ENCODE data around the gene ARL3.
A peak's percentile ranks its signal among the peaks of the same experiment; 100 is the strongest.
"Not testable (repeated sequence)": the region's sequence is repeated elsewhere in the genome, so short reads cannot be mapped to it uniquely, and the experiment has no call there.

ARL3 gene

GRCh38 chr10:102670065-102670670, 44.0 kb downstream of the ARL3 start:
- no peak; the same call in 1 of the 2 replicates for TF ChIP-seq CTCF (IDR thresholded peaks at IDR 0.05; ENCODE audit: low read depth, low read length)
- Histone ChIP-seq H3K4me3 (ENCODE audit: low read depth, low read length) (no peak overlapping the region), H3K4me1 (peaks cover 39% of the 10 kb centered on the region), H3K36me3 (no peaks in the 10 kb centered on the region), H3K9me3 (no peaks in the 10 kb centered on the region), H3K27me3 (no peaks in the 10 kb centered on the region)
- no peak for DNase-seq

GRCh38 chr10:102669206-102670064, 44.8 kb downstream of the ARL3 start:
- peak; percentile 51 for DNase-seq
- Histone ChIP-seq H3K36me3 (no peaks in the 10 kb centered on the region), H3K4me1 (peaks cover 35% of the 10 kb centered on the region), H3K27me3 (no peaks in the 10 kb centered on the region), H3K4me3 (ENCODE audit: low read depth, low read length) (no peak overlapping the region), H3K9me3 (no peaks in the 10 kb centered on the region)
- peak; percentile 62 for TF ChIP-seq CTCF (IDR thresholded peaks at IDR 0.05; ENCODE audit: low read depth, low read length)

- TF ChIP-seq CTCF (IDR thresholded peaks at IDR 0.05; ENCODE audit: low read depth, low read length), result no peak
- H3K4me1 ChIP-seq, result peaks cover 30% of the 10 kb centered on the region
- H3K4me3 ChIP-seq (ENCODE audit: low read depth, low read length), result no peak overlapping the region
- no peaks in the 10 kb centered on the region for H3K27me3 ChIP-seq
- no peaks in the 10 kb centered on the region for H3K9me3 ChIP-seq
- no peaks in the 10 kb centered on the region for H3K36me3 ChIP-seq
- DNase-seq, result no peak
Measured at GRCh38 chr10:102668326-102669107, 45.7 kb downstream of the ARL3 start.

GRCh38 chr10:102667411-102667810, 46.8 kb downstream of the ARL3 start:
- H3K4me1 ChIP-seq, result peaks cover 23% of the 10 kb centered on the region
- H3K36me3 ChIP-seq; DNase-seq; H3K4me3 ChIP-seq (ENCODE audit: low read depth, low read length); H3K9me3 ChIP-seq; H3K27me3 ChIP-seq: not testable (repeated sequence)

GRCh38 chr10:102665904-102666509, 48.2 kb downstream of the ARL3 start:
- no peak for TF ChIP-seq CTCF (IDR thresholded peaks at IDR 0.05; ENCODE audit: low read depth, low read length)
- no peaks in the 10 kb centered on the region for H3K9me3 ChIP-seq
- H3K4me3 ChIP-seq (ENCODE audit: low read depth, low read length), result no peak overlapping the region
- no peak for DNase-seq
- peaks cover 23% of the 10 kb centered on the region for H3K4me1 ChIP-seq
- no peaks in the 10 kb centered on the region for H3K36me3 ChIP-seq
- H3K27me3 ChIP-seq, result no peaks in the 10 kb centered on the region

- H3K36me3 ChIP-seq, result peaks cover 12% of the 10 kb centered on the region
- no peak overlapping the region for H3K4me3 ChIP-seq (ENCODE audit: low read depth, low read length)
- H3K9me3 ChIP-seq, result no peaks in the 10 kb centered on the region
- H3K27me3 ChIP-seq, result no peaks in the 10 kb centered on the region
- H3K4me1 ChIP-seq, result peaks cover 10% of the 10 kb centered on the region
- DNase-seq, result no peak
- TF ChIP-seq CTCF (IDR thresholded peaks at IDR 0.05; ENCODE audit: low read depth, low read length), result no peak
Measured at GRCh38 chr10:102661658-102662028, 52.6 kb downstream of the ARL3 start.

Measured in BE2C (cell line).